B cell (primary cell): Measurements from ENCODE around the gene DCAF8L1. TPM values are rescaled to one million over a fixed set of nuclear protein-coding genes. Genes with fewer than 3 reads are reported as not detected.

Experiments used
- ATAC-seq: fragments of 200-7000 bp; cut with Tn5 transposase; one replicate; pipeline ENCODE4 v1.10.0; 2021; ENCODE audit warnings: low read depth, mild to moderate bottlenecking, moderate number of reproducible peaks, moderate library complexity
- CTCF ChIA-PET: fragments of 350-600 bp; sonication (Branson Sonifier 250); formaldehyde crosslinking; loops from one replicate; lab custom pipeline; 2021; ENCODE audit warnings: antibody characterized with exemption, inconsistent platforms; lab: Charles Lee
- POLR2A ChIA-PET: fragments of 350-600 bp; sonication (Branson Sonifier 250); formaldehyde crosslinking; loops from one replicate; lab custom pipeline; 2021; ENCODE audit warnings: antibody characterized with exemption; lab: Charles Lee
- DNase-seq: peaks from one replicate; pipeline ENCODE4 v3.0.0; 2013
- H2AFZ ChIP-seq: 2 replicates; pipeline ENCODE4 v1.6.1; 2012; ENCODE audit warnings: mild to moderate bottlenecking, low read depth, low read length; ENCODE audit not compliant: insufficient read depth, poor library complexity, severe bottlenecking
- H3K27ac ChIP-seq, 2 donors: 1 replicate in 1 of 2; 2 replicates in 1 of 2; pipeline ENCODE4 v1.5.1; 2012 to 2013; ENCODE audit warnings: low read length in 2 of 2, mild to moderate bottlenecking in 2 of 2, moderate library complexity in 1 of 2
- H3K27me3 ChIP-seq, 4 experiments: fragments of 200-600 bp in 1 of 4; sonication (generic) in 1 of 4; replicated peaks in 1 of 4; 1 replicate in 2 of 4; 2 replicates in 2 of 4; pipeline versions ENCODE4 v1.6.1 to v1.7.0; 2013 to 2016; ENCODE audit warnings: low read length in 3 of 4, mild to moderate bottlenecking in 2 of 4, mixed read lengths in 1 of 4, moderate library complexity in 1 of 4; ENCODE audit not compliant: insufficient read depth in 4 of 4, control insufficient read depth in 3 of 4; ENCODE audit errors: control extremely low read depth in 1 of 4
- H3K36me3 ChIP-seq, 2 experiments: replicated peaks in 1 of 2; 1 replicate in 1 of 2; 2 replicates in 1 of 2; pipeline versions ENCODE4 v1.6.1 to v1.7.1; 2013; ENCODE audit warnings: low read length in 1 of 2; ENCODE audit not compliant: insufficient read depth in 2 of 2, control insufficient read depth in 1 of 2; ENCODE audit errors: control extremely low read depth in 1 of 2, extremely low read depth in 1 of 2
- H3K4me1 ChIP-seq, 2 donors: fragments of 200-600 bp in 1 of 2; sonication (generic) in 1 of 2; 1 replicate in 1 of 2; 2 replicates in 1 of 2; pipeline versions ENCODE4 v1.5.1 to v1.6.1; 2013 to 2017; ENCODE audit warnings: low read length in 2 of 2; ENCODE audit not compliant: control insufficient read depth in 2 of 2, insufficient read depth in 2 of 2
- H3K4me2 ChIP-seq: replicated peaks from 2 replicates; pipeline ENCODE3; 2012; ENCODE audit warnings: mild to moderate bottlenecking, low read depth, low read length; ENCODE audit not compliant: poor library complexity, severe bottlenecking
- H3K4me3 ChIP-seq, 5 experiments: fragments of 200-600 bp in 1 of 5; sonication (generic) in 1 of 5; 1 replicate in 3 of 5; 2 replicates in 2 of 5; pipeline versions ENCODE4 v1.5.1 to v1.7.0; 2011 to 2016; ENCODE audit warnings: low read length in 4 of 5, mild to moderate bottlenecking in 4 of 5, low read depth in 2 of 5, control low read depth in 1 of 5, moderate library complexity in 1 of 5; ENCODE audit not compliant: insufficient read depth in 1 of 5; ENCODE audit errors: control extremely low read depth in 1 of 5, extremely low read depth in 1 of 5
- H3K79me2 ChIP-seq: fragments of 200-600 bp; sonication (generic); one replicate; pipeline ENCODE4 v1.6.0; 2016; ENCODE audit warnings: low read length; ENCODE audit not compliant: control insufficient read depth, insufficient read depth
- H3K9ac ChIP-seq: fragments of 200-600 bp; sonication (generic); 2 replicates; pipeline ENCODE4 v1.6.1; 2017; ENCODE audit warnings: mild to moderate bottlenecking, low read length, moderate library complexity
- H3K9me3 ChIP-seq, 3 donors: one replicate each; pipeline versions ENCODE4 v1.6.1 to v1.7.1; 2013; ENCODE audit warnings: low read length in 2 of 3; ENCODE audit not compliant: control insufficient read depth in 2 of 3, insufficient read depth in 1 of 3; ENCODE audit errors: control extremely low read depth in 1 of 3
- H4K20me1 ChIP-seq: 2 replicates; pipeline ENCODE4 v1.6.0; 2012; ENCODE audit warnings: mild to moderate bottlenecking, low read length; ENCODE audit not compliant: insufficient read depth, control insufficient read depth, poor library complexity, severe bottlenecking
- H3K27ac Mint-ChIP-seq: one replicate; pipeline ENCODE4 v1.8.0; 2021; ENCODE audit warnings: mixed read lengths
- H3K27me3 Mint-ChIP-seq: one replicate; pipeline ENCODE4 v1.8.0; 2021; ENCODE audit warnings: mixed read lengths
- H3K4me1 Mint-ChIP-seq: one replicate; pipeline ENCODE4 v1.8.0; 2021; ENCODE audit warnings: mixed read lengths
- H3K4me3 Mint-ChIP-seq: one replicate; pipeline ENCODE4 v1.8.0; 2021; ENCODE audit warnings: mixed read lengths
- H3K9me3 Mint-ChIP-seq: one replicate; pipeline ENCODE4 v1.8.0; 2022; ENCODE audit warnings: mixed read lengths; ENCODE audit not compliant: insufficient read depth
- EZH2 ChIP-seq: IDR thresholded peaks from 2 replicates; pipeline ENCODE4 v1.6.1; 2012; ENCODE audit warnings: borderline replicate concordance, low read depth, mild to moderate bottlenecking, moderate library complexity, low read length; ENCODE audit not compliant: insufficient read depth, poor library complexity, severe bottlenecking
- WGBS: methylation state at CpG from one replicate; pipeline ENCODE4 v1.1.5; 2013; ENCODE audit warnings: missing lambda C conversion rate; ENCODE audit not compliant: insufficient coverage; 5-methylcytosine and 5-hydroxymethylcytosine counted together
- intact Hi-C: fragments of 100-400 bp; cut with micrococcal nuclease; formaldehyde crosslinking; loops from one replicate; pipeline ENCODE4 v1.10.0; 2022
- polyA plus RNA-seq: library from polyadenylated mRNA; depleted of rRNA; stranded (reverse); fragments of >200 nt; gene quantifications from 2 replicates; pipeline ENCODE4 v1.2.3, GENCODE V29; 2012
- total RNA-seq, 2 donors: library from RNA; stranded (reverse); fragments of 120-200 nt in 1 of 2; gene quantifications; 1 replicate in 1 of 2; 2 replicates in 1 of 2; pipeline versions ENCODE4 v1.2.3 to v1.2.4, GENCODE V29; 2013 to 2022
- TF ChIP-seq, protein P1 (sequence below): fragments of 200-600 bp; IDR thresholded peaks from one replicate; pipeline ENCODE4 v1.8.0; 2022; ENCODE audit warnings: antibody characterized with exemption, mild to moderate bottlenecking

Gene DCAF8L1
- total and polyA plus RNA-seq, 2 donors (not counting 1 experiment from before 2014, with no cell fraction given) = not detected

- no peak for ATAC-seq
- H3K9me3 Mint-ChIP-seq = no peaks in the 10 kb centered on the region
- no peak overlapping the region for H3K27ac Mint-ChIP-seq
- no peaks in the 10 kb centered on the region for H3K9me3 ChIP-seq
- H3K4me1 Mint-ChIP-seq = no peaks in the 10 kb centered on the region
- no peak overlapping the region for H3K4me3 Mint-ChIP-seq
- intact Hi-C loops = no loop called here
- no peaks in the 10 kb centered on the region for H3K27me3 ChIP-seq
- POLR2A ChIA-PET = no interaction called here
- DNase-seq = no peak
- no peak overlapping the region for H2AFZ ChIP-seq
- no peak overlapping the region for H3K4me2 ChIP-seq
- no peaks in the 10 kb centered on the region for H3K27me3 Mint-ChIP-seq
- no peak overlapping the region for H3K9ac ChIP-seq
- no peaks in the 10 kb centered on the region for H3K36me3 ChIP-seq
- H4K20me1 ChIP-seq = no peaks in the 10 kb centered on the region
- H3K4me1 ChIP-seq = no peaks in the 10 kb centered on the region
- H3K27ac ChIP-seq = no peak overlapping the region
- TF ChIP-seq, protein P1, sequence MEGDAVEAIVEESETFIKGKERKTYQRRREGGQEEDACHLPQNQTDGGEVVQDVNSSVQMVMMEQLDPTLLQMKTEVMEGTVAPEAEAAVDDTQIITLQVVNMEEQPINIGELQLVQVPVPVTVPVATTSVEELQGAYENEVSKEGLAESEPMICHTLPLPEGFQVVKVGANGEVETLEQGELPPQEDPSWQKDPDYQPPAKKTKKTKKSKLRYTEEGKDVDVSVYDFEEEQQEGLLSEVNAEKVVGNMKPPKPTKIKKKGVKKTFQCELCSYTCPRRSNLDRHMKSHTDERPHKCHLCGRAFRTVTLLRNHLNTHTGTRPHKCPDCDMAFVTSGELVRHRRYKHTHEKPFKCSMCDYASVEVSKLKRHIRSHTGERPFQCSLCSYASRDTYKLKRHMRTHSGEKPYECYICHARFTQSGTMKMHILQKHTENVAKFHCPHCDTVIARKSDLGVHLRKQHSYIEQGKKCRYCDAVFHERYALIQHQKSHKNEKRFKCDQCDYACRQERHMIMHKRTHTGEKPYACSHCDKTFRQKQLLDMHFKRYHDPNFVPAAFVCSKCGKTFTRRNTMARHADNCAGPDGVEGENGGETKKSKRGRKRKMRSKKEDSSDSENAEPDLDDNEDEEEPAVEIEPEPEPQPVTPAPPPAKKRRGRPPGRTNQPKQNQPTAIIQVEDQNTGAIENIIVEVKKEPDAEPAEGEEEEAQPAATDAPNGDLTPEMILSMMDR = no peak
- TF ChIP-seq EZH2 = no peak
- H3K79me2 ChIP-seq = no peaks in the 10 kb centered on the region
- CTCF ChIA-PET = no interaction called here
- WGBS = no CpG with 5 or more reads among the region's 2 CpGs
- H3K4me3 ChIP-seq = no peak overlapping the region
These were observed 16.4 kb upstream of the DCAF8L1 start for GRCh38 chrX:27997622-27998021.

DNA sequence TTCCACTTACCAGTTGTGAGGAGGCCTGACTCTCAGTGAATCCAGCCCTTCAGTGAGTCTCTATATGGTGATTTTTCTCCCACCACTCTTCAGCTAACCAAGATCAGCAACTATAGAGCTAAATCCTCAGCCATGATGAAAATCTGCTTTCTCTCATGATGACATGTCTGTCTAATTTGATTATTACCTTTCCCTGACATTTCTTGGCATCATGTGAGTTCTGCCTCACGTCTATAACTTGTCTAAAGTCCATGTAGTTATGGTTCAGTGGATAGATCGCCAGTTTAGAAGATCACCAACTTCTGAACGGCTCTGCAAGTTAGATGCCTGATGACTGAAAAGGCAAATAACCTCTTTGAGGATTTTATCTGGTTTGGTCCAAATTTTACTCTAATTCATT lies 14.9 kb upstream of the DCAF8L1 start:
- ChIA-PET CTCF (no interaction called here), POLR2A (no interaction called here)
- no peak overlapping the region for H3K4me3 ChIP-seq
- no peak overlapping the region for H3K4me2 ChIP-seq
- no peaks in the 10 kb centered on the region for H4K20me1 ChIP-seq
- no peak overlapping the region for H2AFZ ChIP-seq
- H3K36me3 ChIP-seq = no peaks in the 10 kb centered on the region
- no peak overlapping the region for H3K4me3 Mint-ChIP-seq
- 72% methylated on average over 2 of the region's 3 CpGs for WGBS
- H3K9me3 Mint-ChIP-seq = no peaks in the 10 kb centered on the region
- H3K27ac ChIP-seq = no peak overlapping the region
- intact Hi-C loops = no loop called here
- TF ChIP-seq, protein P1 = no peak
- no peak for TF ChIP-seq EZH2
- no peaks in the 10 kb centered on the region for H3K9me3 ChIP-seq
- H3K4me1 ChIP-seq = no peaks in the 10 kb centered on the region
- no peak overlapping the region for H3K9ac ChIP-seq
- no peaks in the 10 kb centered on the region for H3K27me3 ChIP-seq
- no peaks in the 10 kb centered on the region for H3K4me1 Mint-ChIP-seq
- no peaks in the 10 kb centered on the region for H3K27me3 Mint-ChIP-seq
- ATAC-seq = no peak
- no peak for DNase-seq
- no peaks in the 10 kb centered on the region for H3K79me2 ChIP-seq
- H3K27ac Mint-ChIP-seq = no peak overlapping the region
